Endothelial cell of umbilical vein (primary cell): ENCODE measurements around the gene STBD1. TPM values are rescaled to one million over a fixed set of nuclear protein-coding genes. Genes with fewer than 3 reads are reported as not detected.

Source experiments
- BruUV-seq: library from RNA; stranded (reverse); fragments of 400-500 nt; replicated peaks from 2 replicates; lab custom pipeline; 2021; lab: Mats Ljungman, UMichigan
- CTCF ChIA-PET: fragments of 300-600, 350-600 bp; sonication (Branson Sonifier 250); formaldehyde crosslinking; loops from one replicate; lab custom pipeline; 2021; ENCODE audit warnings: antibody characterized with exemption, inconsistent platforms; lab: Charles Lee
- POLR2A ChIA-PET: fragments of 300-600, 350-600 bp; sonication (Branson Sonifier 250); formaldehyde crosslinking; loops from one replicate; lab custom pipeline; 2021; ENCODE audit warnings: antibody characterized with exemption, inconsistent platforms; lab: Charles Lee
- DNase-seq: peaks from one replicate; pipeline ENCODE4 v3.0.0-alpha.2; 2011; ENCODE audit warnings: low read depth, low spot score
- FAIRE-seq: peaks from 2 replicates; lab custom pipeline; 2011; peaks lifted over from hg19 to GRCh38; lab: Jason Lieb, UNC
- H2AFZ ChIP-seq: 2 replicates; pipeline ENCODE4 v1.6.0; 2012; ENCODE audit warnings: low read depth, low read length, control low read depth, inconsistent platforms
- H3K27ac ChIP-seq: 2 replicates; pipeline ENCODE4 v1.5.1; 2011; ENCODE audit warnings: low read depth, mild to moderate bottlenecking, control low read depth, low read length, moderate library complexity; ENCODE audit not compliant: insufficient read depth
- H3K27me3 ChIP-seq, 2 experiments: 2 replicates each; pipeline versions ENCODE4 v1.6.0 to v1.6.1; 2011; ENCODE audit warnings: low read length in 2 of 2, mixed read lengths in 1 of 2; ENCODE audit not compliant: control insufficient read depth in 2 of 2, insufficient read depth in 2 of 2
- H3K36me3 ChIP-seq, 2 experiments: 2 replicates in 1 of 2; 3 replicates in 1 of 2; pipeline ENCODE4 v1.5.1; 2011; ENCODE audit warnings: low read length in 2 of 2, mild to moderate bottlenecking in 1 of 2, moderate library complexity in 1 of 2; ENCODE audit not compliant: control insufficient read depth in 2 of 2, insufficient read depth in 2 of 2; ENCODE audit errors: extremely low read depth in 1 of 2
- H3K4me1 ChIP-seq: 3 replicates; pipeline ENCODE4 v1.5.1; 2011; ENCODE audit warnings: mild to moderate bottlenecking, low read length; ENCODE audit not compliant: control insufficient read depth, insufficient read depth; ENCODE audit errors: extremely low read depth
- H3K4me2 ChIP-seq: 2 replicates; pipeline ENCODE4 v1.6.1; 2011; ENCODE audit warnings: low read length, control low read depth, mixed read lengths; ENCODE audit not compliant: insufficient read depth
- H3K4me3 ChIP-seq, 3 experiments: fragments of 200-600 bp in 1 of 3; sonication (generic), shearing (Covaris generic) in 1 of 3; replicated peaks in 1 of 3; 2 replicates each; pipeline ENCODE4 v1.5.1; 2011 to 2016; ENCODE audit warnings: control low read depth in 3 of 3, low read length in 3 of 3, mild to moderate bottlenecking in 2 of 3, inconsistent platforms in 1 of 3, low read depth in 1 of 3, moderate library complexity in 1 of 3; ENCODE audit not compliant: insufficient read depth in 1 of 3
- H3K79me2 ChIP-seq: 2 replicates; pipeline ENCODE4 v1.6.0; 2012; ENCODE audit warnings: low read length, inconsistent platforms; ENCODE audit not compliant: control insufficient read depth, insufficient read depth
- H3K9ac ChIP-seq: replicated peaks from 2 replicates; pipeline ENCODE3; 2011; ENCODE audit warnings: low read length, control low read depth; ENCODE audit not compliant: insufficient read depth; ENCODE audit errors: extremely low read depth
- H3K9me1 ChIP-seq: replicated peaks from 3 replicates; pipeline ENCODE4 v1.6.0; 2011; ENCODE audit warnings: mild to moderate bottlenecking, low read length; ENCODE audit not compliant: control insufficient read depth, insufficient read depth; ENCODE audit errors: extremely low read depth
- H3K9me3 ChIP-seq: replicated peaks from 2 replicates; pipeline ENCODE4 v1.5.1; 2012; ENCODE audit warnings: low read length, inconsistent platforms; ENCODE audit not compliant: control insufficient read depth, insufficient read depth
- H4K20me1 ChIP-seq: replicated peaks from 2 replicates; pipeline ENCODE3; 2011; ENCODE audit warnings: mild to moderate bottlenecking, low read length; ENCODE audit not compliant: control insufficient read depth, insufficient read depth; ENCODE audit errors: extremely low read depth
- CTCF ChIP-seq, 2 donors: IDR thresholded peaks; 1 replicate in 1 of 2; 2 replicates in 1 of 2; pipeline ENCODE4 v1.5.1; 2011; ENCODE audit warnings: low read length in 2 of 2, mild to moderate bottlenecking in 2 of 2, moderate library complexity in 2 of 2, control low read depth in 1 of 2, inconsistent platforms in 1 of 2, low read depth in 1 of 2; ENCODE audit not compliant: insufficient read depth in 1 of 2; ENCODE audit errors: extremely low read depth in 1 of 2
- FOS ChIP-seq: IDR thresholded peaks from 2 replicates; pipeline ENCODE4 v1.6.1; 2011; ENCODE audit warnings: mild to moderate bottlenecking, low read length, moderate library complexity, borderline replicate concordance; ENCODE audit not compliant: insufficient read depth
- GATA2 ChIP-seq: IDR thresholded peaks from 2 replicates; pipeline ENCODE4 v1.7.0; 2011; ENCODE audit warnings: low read depth, mild to moderate bottlenecking, moderate library complexity, mixed read lengths, low read length; ENCODE audit not compliant: insufficient read length, insufficient read depth
- JUN ChIP-seq: IDR thresholded peaks from 2 replicates; pipeline ENCODE4 v1.6.1; 2011; ENCODE audit warnings: borderline replicate concordance, low read depth; ENCODE audit not compliant: insufficient read length, insufficient read depth
- MYC ChIP-seq: IDR thresholded peaks from one replicate; pipeline ENCODE4 v1.6.1; 2011; ENCODE audit warnings: mild to moderate bottlenecking, low read depth, low read length
- POLR2A ChIP-seq: IDR thresholded peaks from 2 replicates; pipeline ENCODE4 v1.6.1; 2012; ENCODE audit warnings: low read depth, mild to moderate bottlenecking, control low read depth, low read length
- POLR2AphosphoS5 ChIP-seq: IDR thresholded peaks from 2 replicates; pipeline ENCODE4 v1.6.1; 2012; ENCODE audit warnings: low read depth, mild to moderate bottlenecking, control low read depth, low read length, moderate library complexity; ENCODE audit not compliant: insufficient read depth
- dilution Hi-C: fragments of 300-500 bp; cut with MboI; formaldehyde crosslinking; loops from one replicate; pipeline ENCODE4 v1.15.0; 2019; ENCODE audit warnings: low sequenced_read_pairs; ENCODE audit not compliant: extremely low pct_ligation_motif_present
- intact Hi-C: fragments of 100-400 bp; cut with micrococcal nuclease; formaldehyde crosslinking; loops from one replicate; pipeline ENCODE4 v1.10.0; 2022
- polyA plus RNA-seq, 4 experiments: library from polyadenylated mRNA; depleted of rRNA in 3 of 4; stranded (reverse) in 3 of 4; unstranded in 1 of 4; fragments of >200 nt; gene quantifications; 2 replicates each; pipeline versions ENCODE4 v1.2.1 to v1.2.3, GENCODE V29; 2011 to 2012; ENCODE audit warnings: missing spikeins in 1 of 4
- total RNA-seq: library from RNA; stranded (reverse); gene quantifications from 2 replicates; pipeline ENCODE4 v1.2.3, GENCODE V29; 2021

The STBD1 gene
- total and polyA plus RNA-seq, 2 donors (not counting 3 experiments of a cell fraction or from before 2014, with no cell fraction given) = 0.18 to 0.29 TPM

- intact Hi-C loops = no loop called here
- dilution Hi-C loops = no loop called here
- Histone ChIP-seq H3K27me3 (peaks cover 6 to 11% of the 10 kb centered on the region in 2 experiments), H3K36me3 (no peaks in the 10 kb centered on the region), H3K9me1 (no peaks in the 10 kb centered on the region), H3K4me3 (no peak overlapping the region), H3K27ac (no peak overlapping the region), H3K9me3 (no peaks in the 10 kb centered on the region), H3K79me2 (no peaks in the 10 kb centered on the region), H2AFZ (no peak overlapping the region), H3K4me1 (no peaks in the 10 kb centered on the region), H3K4me2 (no peak overlapping the region), H4K20me1 (no peaks in the 10 kb centered on the region), H3K9ac (no peak overlapping the region)
- ChIA-PET CTCF (interaction anchor here (1.2 kb wide), 1 partner anchor 9 kb away, joined by 4 read pairs; no protein-coding TSS in a partner anchor), POLR2A (no interaction called here)
- no TSS peak for BruUV-seq
- no peak for DNase-seq
- TF ChIP-seq JUN (no peak), POLR2A (no peak), GATA2 (no peak)
- FAIRE-seq = no peak
These were observed 10.2 kb upstream of the STBD1 start for GRCh38 chr4:76296286-76296820.

DNA sequence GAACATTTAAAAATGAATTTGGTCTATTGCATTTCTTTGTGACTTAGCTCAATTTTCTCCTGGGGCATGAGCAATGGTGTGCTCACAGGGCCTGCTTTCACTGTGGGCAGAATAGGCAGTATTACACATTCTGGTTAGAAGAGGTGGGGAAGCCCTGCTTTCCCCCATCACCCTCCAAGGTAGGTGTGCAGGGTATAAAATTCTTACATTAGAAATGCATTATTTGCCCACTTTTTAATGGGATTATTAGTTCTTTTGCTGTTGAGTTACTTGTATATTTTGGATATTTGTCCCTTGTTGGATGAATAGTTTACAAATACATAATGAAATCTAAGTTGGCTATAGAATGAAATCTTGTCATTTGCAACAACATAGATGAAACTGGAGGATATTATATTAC lies 8.3 kb upstream of the STBD1 start:
- H3K4me2 ChIP-seq = no peak overlapping the region
- FAIRE-seq (no peak), DNase-seq (no peak)
- H2AFZ ChIP-seq = no peak overlapping the region
- no peaks in the 10 kb centered on the region for H3K9me1 ChIP-seq
- H3K27me3 ChIP-seq = peaks cover 6 to 7% of the 10 kb centered on the region in 2 experiments
- no peaks in the 10 kb centered on the region for H3K36me3 ChIP-seq
- H3K9me3 ChIP-seq = no peaks in the 10 kb centered on the region
- intact Hi-C loops (no loop called here), dilution Hi-C loops (no loop called here)
- H4K20me1 ChIP-seq = no peaks in the 10 kb centered on the region
- ChIA-PET CTCF (no interaction called here), POLR2A (no interaction called here)
- no peak for TF ChIP-seq CTCF (IDR thresholded peaks at IDR 0.05; ENCODE audit: extremely low read depth in 1 of 2, insufficient read depth in 1 of 2, low read depth in 1 of 2, low read length in 2 of 2)
- TF ChIP-seq POLR2AphosphoS5 = no peak
- no peak for TF ChIP-seq MYC
- no peak for TF ChIP-seq FOS
- H3K27ac ChIP-seq = no peak overlapping the region
- H3K4me3 ChIP-seq = no peak overlapping the region
- BruUV-seq = no TSS peak
- H3K9ac ChIP-seq = no peak overlapping the region
- H3K79me2 ChIP-seq = no peaks in the 10 kb centered on the region
- no peaks in the 10 kb centered on the region for H3K4me1 ChIP-seq
